ENCODE measurements around the gene LDLRAP1. TPM values are rescaled to one million over a fixed set of nuclear protein-coding genes. Genes with fewer than 3 reads are reported as not detected.

LDLRAP1 gene
- total RNA-seq, 4 donors from 2014 or later = 1.2 to 26.6 (median 7.7) TPM

DNA sequence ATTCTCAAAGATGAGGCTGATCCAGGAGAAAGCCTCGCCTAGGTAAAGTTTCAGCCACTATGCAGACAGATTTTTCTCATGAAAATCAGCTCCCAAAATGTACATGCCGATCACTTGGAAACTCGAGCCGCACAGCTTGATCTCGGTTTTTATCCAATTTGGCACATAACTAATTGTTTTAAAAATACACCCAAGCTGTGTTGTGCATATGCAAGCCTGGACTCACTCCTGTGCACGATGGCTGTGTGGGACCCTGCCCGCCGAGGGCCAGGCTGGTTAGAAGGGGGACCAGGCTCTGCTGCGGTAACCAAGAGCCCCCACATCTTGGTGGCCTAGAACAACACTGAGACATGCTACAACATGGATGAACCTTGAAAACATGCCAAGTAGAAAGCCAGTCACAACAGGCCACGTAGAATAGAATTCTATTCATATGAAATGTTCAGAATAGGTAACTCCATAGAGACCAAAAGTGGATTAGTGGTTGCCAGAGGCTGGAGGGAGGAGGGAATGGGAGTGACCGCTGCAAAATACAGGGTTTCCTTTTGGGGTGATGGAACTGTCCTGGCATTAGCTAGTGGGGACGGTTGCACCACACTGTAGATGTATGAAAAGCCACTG is 16.1 kb upstream of the LDLRAP1 start:
- DNase-seq = no peak
- Histone ChIP-seq H3K27me3 (no peaks in the 10 kb centered on the region), H3K36me3 (no peaks in the 10 kb centered on the region), H3K4me1 (no peaks in the 10 kb centered on the region), H3K27ac (no peak overlapping the region), H3K4me3 (no peak overlapping the region), H3K9me3 (no peaks in the 10 kb centered on the region)
- intact Hi-C loops (cut with DNase I; ENCODE audit: low total_unique reads) = no loop called here
- no peak for TF ChIP-seq POLR2A (IDR thresholded peaks at IDR 0.05)
- TF ChIP-seq, protein P1, sequence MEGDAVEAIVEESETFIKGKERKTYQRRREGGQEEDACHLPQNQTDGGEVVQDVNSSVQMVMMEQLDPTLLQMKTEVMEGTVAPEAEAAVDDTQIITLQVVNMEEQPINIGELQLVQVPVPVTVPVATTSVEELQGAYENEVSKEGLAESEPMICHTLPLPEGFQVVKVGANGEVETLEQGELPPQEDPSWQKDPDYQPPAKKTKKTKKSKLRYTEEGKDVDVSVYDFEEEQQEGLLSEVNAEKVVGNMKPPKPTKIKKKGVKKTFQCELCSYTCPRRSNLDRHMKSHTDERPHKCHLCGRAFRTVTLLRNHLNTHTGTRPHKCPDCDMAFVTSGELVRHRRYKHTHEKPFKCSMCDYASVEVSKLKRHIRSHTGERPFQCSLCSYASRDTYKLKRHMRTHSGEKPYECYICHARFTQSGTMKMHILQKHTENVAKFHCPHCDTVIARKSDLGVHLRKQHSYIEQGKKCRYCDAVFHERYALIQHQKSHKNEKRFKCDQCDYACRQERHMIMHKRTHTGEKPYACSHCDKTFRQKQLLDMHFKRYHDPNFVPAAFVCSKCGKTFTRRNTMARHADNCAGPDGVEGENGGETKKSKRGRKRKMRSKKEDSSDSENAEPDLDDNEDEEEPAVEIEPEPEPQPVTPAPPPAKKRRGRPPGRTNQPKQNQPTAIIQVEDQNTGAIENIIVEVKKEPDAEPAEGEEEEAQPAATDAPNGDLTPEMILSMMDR (IDR thresholded peaks at IDR 0.05) = no peak

GRCh38 chr1:25527946-25528595 is 15.3 kb upstream of the LDLRAP1 start:
- H3K4me3 ChIP-seq = no peak overlapping the region
- H3K27me3 ChIP-seq = no peaks in the 10 kb centered on the region
- no peaks in the 10 kb centered on the region for H3K4me1 ChIP-seq
- H3K27ac ChIP-seq = no peak overlapping the region
- intact Hi-C loops (cut with DNase I; ENCODE audit: low total_unique reads) = no loop called here
- H3K9me3 ChIP-seq = no peaks in the 10 kb centered on the region
- TF ChIP-seq, protein P1 (IDR thresholded peaks at IDR 0.05) = no peak
- no peak for TF ChIP-seq POLR2A (IDR thresholded peaks at IDR 0.05)
- no peak for DNase-seq
- H3K36me3 ChIP-seq = no peaks in the 10 kb centered on the region

GRCh38 chr1:25528881-25529517 is 14.4 kb upstream of the LDLRAP1 start:
- Histone ChIP-seq H3K9me3 (no peaks in the 10 kb centered on the region), H3K4me3 (no peak overlapping the region), H3K27me3 (no peaks in the 10 kb centered on the region), H3K27ac (no peak overlapping the region), H3K36me3 (no peaks in the 10 kb centered on the region), H3K4me1 (no peaks in the 10 kb centered on the region)
- intact Hi-C loops (cut with DNase I; ENCODE audit: low total_unique reads) = no loop called here
- TF ChIP-seq POLR2A (IDR thresholded peaks at IDR 0.05) = no peak
- TF ChIP-seq, protein P1 (IDR thresholded peaks at IDR 0.05) = no peak
- DNase-seq = no peak

DNA sequence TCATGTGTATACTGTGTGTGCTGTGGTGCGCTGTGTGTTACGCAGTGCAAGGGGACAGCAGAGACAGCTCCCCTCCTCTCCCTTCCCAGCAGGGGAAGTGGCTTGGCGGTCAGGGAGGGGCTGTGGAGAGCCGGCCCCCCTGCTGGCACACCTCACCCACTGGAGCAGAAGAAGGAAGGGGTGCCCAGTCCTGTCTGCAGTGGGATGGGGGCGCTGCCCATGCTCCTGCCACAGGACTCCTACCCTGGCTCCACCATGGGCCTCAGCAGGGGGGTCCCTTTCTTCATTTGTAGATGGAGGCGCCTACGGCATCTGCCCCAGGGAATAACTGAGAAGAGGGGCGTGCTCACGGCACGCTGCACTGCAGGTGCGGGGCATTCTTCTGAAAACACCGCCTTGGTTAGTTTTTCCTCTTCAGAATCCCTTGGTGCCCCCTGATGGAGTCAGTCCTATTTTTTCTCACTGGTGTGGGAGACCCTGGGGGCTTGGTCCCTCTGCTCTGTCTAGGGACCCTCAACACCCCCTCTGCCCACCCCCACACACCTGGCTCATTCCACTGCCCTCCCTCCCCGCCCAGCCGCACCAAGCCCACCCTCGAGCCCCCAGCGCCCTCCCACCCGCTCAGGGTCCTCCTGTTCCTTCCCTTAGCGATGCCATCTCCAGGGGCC is 13.8 kb upstream of the LDLRAP1 start:
- intact Hi-C loops (cut with DNase I; ENCODE audit: low total_unique reads) = no loop called here
- H3K4me3 ChIP-seq = no peak overlapping the region
- DNase-seq = no peak
- no peaks in the 10 kb centered on the region for H3K9me3 ChIP-seq
- no peaks in the 10 kb centered on the region for H3K4me1 ChIP-seq
- no peak overlapping the region for H3K27ac ChIP-seq
- no peaks in the 10 kb centered on the region for H3K36me3 ChIP-seq
- H3K27me3 ChIP-seq = no peaks in the 10 kb centered on the region
- TF ChIP-seq, protein P1 (IDR thresholded peaks at IDR 0.05) = no peak
- no peak for TF ChIP-seq POLR2A (IDR thresholded peaks at IDR 0.05)
